Osteoblast (primary cell): ENCODE results near the gene C12orf57. TPM values are rescaled to one million over a fixed set of nuclear protein-coding genes. Genes with fewer than 3 reads are reported as not detected.

ENCODE experiments used
- small RNA-seq: library from RNA; depleted of rRNA; stranded (forward); fragments of <200 nt; gene quantifications from one replicate; pipeline ENCODE3, GENCODE V24; 2012
- total RNA-seq: library from RNA; depleted of rRNA; stranded (reverse); fragments of >200 nt; gene quantifications from 2 replicates; pipeline ENCODE4 v1.2.3, GENCODE V29; 2012

C12orf57 gene
- total RNA-seq, 1 donor, result 81.4 TPM

Small RNA genes within 50 kb of the gene (small RNA-seq; reads per million reads assigned to genes)
- gene MIR141, result 9.1 reads per million, percentile 91 among the genes with 10 or more reads in this experiment
- 13.2 reads per million, percentile 93 among the genes with 10 or more reads in this experiment for gene MIR200C
- not detected for gene RNU7-1
- 3.0 reads per million, percentile 78 among the genes with 10 or more reads in this experiment for gene SCARNA12

Other genes with a start within 250 kb of the C12orf57 start
- gene PIANP, start 243.2 kb upstream of the C12orf57 start, total RNA-seq, result not detected in 2 replicates
- 91.9 and 98.8 TPM in 2 replicates for gene COPS7A, start 220.0 kb upstream of the C12orf57 start, total RNA-seq
- gene MLF2, start 190.9 kb upstream of the C12orf57 start, total RNA-seq, result 118 and 138 TPM in 2 replicates
- 70.4 and 72.7 TPM in 2 replicates for gene PTMS, start 177.7 kb upstream of the C12orf57 start, total RNA-seq
- not detected in 2 replicates for gene LAG3, start 171.5 kb upstream of the C12orf57 start, total RNA-seq
- gene CD4, start 154.5 kb upstream of the C12orf57 start, total RNA-seq, result 10.9 and 15.0 TPM in 2 replicates
- 1.4 and 5.0 TPM in 2 replicates for gene GPR162, start 122.2 kb upstream of the C12orf57 start, total RNA-seq
- gene P3H3, start 115.6 kb upstream of the C12orf57 start, total RNA-seq, result 108 and 130 TPM in 2 replicates
- 1.4 and 2.7 TPM in 2 replicates for gene GNB3, start 103.1 kb upstream of the C12orf57 start, total RNA-seq
- 4.0 and 5.0 TPM in 2 replicates for gene CDCA3, start 92.7 kb upstream of the C12orf57 start, total RNA-seq
- gene USP5, start 91.9 kb upstream of the C12orf57 start, total RNA-seq, result 65.7 and 77.1 TPM in 2 replicates
- 385 and 553 TPM in 2 replicates for gene TPI1, start 76.5 kb upstream of the C12orf57 start, total RNA-seq
- 11.5 and 11.9 TPM in 2 replicates for gene SPSB2, start 70.7 kb upstream of the C12orf57 start, total RNA-seq
- gene LRRC23, start 39.2 kb upstream of the C12orf57 start, total RNA-seq, result 7.1 and 7.6 TPM in 2 replicates
- 8.5 and 13.4 TPM in 2 replicates for gene ENO2, start 29.4 kb upstream of the C12orf57 start, total RNA-seq
- 10.3 and 14.1 TPM in 2 replicates for gene ATN1, start 16.1 kb upstream of the C12orf57 start, total RNA-seq
- gene RNU7-1, start 206 bp upstream of the C12orf57 start, total RNA-seq, result not detected in 2 replicates
- gene PTPN6, start 7.3 kb downstream of the C12orf57 start, total RNA-seq, result 0.29 and 0.36 TPM in 2 replicates
- 161 and 168 TPM in 2 replicates for gene PHB2, start 26.6 kb downstream of the C12orf57 start, total RNA-seq
- 21.0 and 25.3 TPM in 2 replicates for gene EMG1, start 26.9 kb downstream of the C12orf57 start, total RNA-seq
- gene LPCAT3, start 74.5 kb downstream of the C12orf57 start, total RNA-seq, result 20.3 and 23.6 TPM in 2 replicates
- 443 and 478 TPM in 2 replicates for gene C1S, start 116.7 kb downstream of the C12orf57 start, total RNA-seq
- 313 and 330 TPM in 2 replicates for gene C1R, start 148.4 kb downstream of the C12orf57 start, total RNA-seq
- 63.7 and 67.5 TPM in 2 replicates for gene C1RL, start 165.2 kb downstream of the C12orf57 start, total RNA-seq
- not detected in 2 replicates for gene RBP5, start 184.9 kb downstream of the C12orf57 start, total RNA-seq
- 6.2 and 7.6 TPM in 2 replicates for gene CLSTN3, start 186.3 kb downstream of the C12orf57 start, total RNA-seq
- gene PEX5, start 245.7 kb downstream of the C12orf57 start, total RNA-seq, result 35.7 and 48.5 TPM in 2 replicates